ENCODE data around the gene PCSK7. TPM values are rescaled to one million over a fixed set of nuclear protein-coding genes. Genes with fewer than 3 reads are reported as not detected.
"Not testable (repeated sequence)": the region's sequence is repeated elsewhere in the genome, so short reads cannot be mapped to it uniquely, and the experiment has no call there.

PCSK7 gene
- polyA plus RNA-seq, 1 donor: 27.8 TPM

DNA sequence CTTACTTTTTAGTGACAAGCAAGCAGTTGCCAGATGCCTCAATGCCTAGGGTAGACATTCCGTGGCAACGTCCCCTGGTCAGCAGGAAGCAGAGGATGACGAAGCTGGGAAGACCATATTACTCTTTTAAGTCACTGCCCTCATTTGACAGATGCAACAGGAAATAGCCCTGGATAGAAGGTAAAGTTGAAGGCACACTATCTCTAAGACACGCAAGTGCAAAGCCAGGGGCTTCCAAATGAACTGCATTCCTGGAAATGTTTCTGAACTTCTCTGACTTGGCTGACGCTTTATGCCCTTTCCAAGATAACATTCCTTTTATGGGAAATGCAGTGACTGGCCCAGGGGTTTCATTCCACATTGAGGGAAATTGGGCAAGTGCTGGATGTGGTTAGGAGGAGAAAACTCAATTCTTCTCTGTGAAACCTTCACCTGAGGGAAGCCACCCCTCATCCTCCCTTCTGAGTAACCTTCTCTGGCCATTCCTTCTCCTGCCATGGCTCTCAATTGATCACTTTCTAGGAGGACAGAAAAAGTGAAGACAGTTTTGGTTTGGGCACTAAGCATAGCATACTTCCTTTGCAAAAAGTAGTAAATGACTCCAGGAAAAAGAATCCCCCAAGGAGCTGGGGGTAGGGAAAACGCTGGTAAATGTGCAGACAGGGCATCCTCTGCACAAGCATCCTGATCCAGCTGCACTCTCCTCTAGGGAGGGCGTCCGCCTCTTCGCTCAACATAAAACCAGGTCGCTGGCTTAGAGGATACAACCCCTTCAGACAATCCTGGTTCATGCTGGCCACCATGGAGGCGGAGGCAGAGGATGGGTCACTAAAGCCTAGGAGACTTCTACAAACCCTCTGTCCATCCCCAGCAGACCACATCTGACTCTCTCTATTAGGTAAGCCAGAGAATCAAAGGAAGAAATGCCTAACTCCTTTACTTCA is 14.5 kb downstream of the PCSK7 start:
- peak overlapping the region; percentile 72 for H3K27ac ChIP-seq (ENCODE audit: low read length)
- peaks cover 69% of the 10 kb centered on the region for H3K36me3 ChIP-seq (ENCODE audit: control insufficient read depth, insufficient read depth, low read length)
- DNase-seq: no peak
- no peaks in the 10 kb centered on the region for H3K27me3 ChIP-seq (ENCODE audit: control insufficient read depth, insufficient read depth, low read length)
- H3K4me1 ChIP-seq (ENCODE audit: control insufficient read depth, insufficient read depth, low read length): peaks cover 39% of the 10 kb centered on the region
- no peak overlapping the region for H3K4me3 ChIP-seq (ENCODE audit: low read length)
- WGBS (ENCODE audit: insufficient coverage, low lambda C conversion rate): 71% methylated on average over 1 of the region's 11 CpGs
- no peaks in the 10 kb centered on the region for H3K9me3 ChIP-seq (ENCODE audit: control insufficient read depth, low read depth, low read length)

DNA sequence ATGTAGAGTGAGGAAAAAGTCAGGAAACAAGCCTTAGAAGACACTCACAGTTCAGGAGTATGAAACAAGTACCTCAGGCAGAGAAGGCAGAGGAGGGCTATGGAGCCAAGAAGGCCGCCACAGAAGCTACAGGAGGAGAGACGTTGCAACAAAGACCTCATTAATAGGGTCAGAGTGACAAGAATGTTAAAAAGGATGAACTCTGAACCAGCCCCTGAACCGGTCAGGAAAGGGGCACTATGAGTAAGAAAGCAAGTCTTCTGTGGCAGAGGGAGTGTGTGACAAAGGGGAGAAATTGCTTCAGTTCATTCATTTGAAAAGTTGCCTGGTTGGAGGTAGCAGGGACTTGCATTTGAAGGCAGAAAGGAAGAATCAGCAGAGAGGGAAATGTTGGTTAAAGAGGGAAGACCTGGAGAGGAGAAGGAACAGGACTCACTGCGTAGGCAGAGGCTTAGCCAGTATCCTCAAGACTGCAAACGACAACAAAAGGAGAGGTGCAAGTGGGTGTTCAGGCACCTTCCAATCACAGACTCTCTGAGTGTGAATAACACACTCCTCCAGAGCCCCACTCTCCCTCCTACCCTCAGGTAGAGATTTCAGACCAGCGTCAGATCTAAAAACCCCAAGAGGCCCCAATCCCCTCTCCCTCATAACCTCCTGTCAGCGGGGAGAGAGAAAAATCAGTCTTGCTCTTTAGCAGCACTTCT is 17.3 kb downstream of the PCSK7 start:
- peaks cover 51% of the 10 kb centered on the region for H3K36me3 ChIP-seq (ENCODE audit: control insufficient read depth, insufficient read depth, low read length)
- 80% methylated on average over 1 of the region's 7 CpGs for WGBS (ENCODE audit: insufficient coverage, low lambda C conversion rate)

DNA sequence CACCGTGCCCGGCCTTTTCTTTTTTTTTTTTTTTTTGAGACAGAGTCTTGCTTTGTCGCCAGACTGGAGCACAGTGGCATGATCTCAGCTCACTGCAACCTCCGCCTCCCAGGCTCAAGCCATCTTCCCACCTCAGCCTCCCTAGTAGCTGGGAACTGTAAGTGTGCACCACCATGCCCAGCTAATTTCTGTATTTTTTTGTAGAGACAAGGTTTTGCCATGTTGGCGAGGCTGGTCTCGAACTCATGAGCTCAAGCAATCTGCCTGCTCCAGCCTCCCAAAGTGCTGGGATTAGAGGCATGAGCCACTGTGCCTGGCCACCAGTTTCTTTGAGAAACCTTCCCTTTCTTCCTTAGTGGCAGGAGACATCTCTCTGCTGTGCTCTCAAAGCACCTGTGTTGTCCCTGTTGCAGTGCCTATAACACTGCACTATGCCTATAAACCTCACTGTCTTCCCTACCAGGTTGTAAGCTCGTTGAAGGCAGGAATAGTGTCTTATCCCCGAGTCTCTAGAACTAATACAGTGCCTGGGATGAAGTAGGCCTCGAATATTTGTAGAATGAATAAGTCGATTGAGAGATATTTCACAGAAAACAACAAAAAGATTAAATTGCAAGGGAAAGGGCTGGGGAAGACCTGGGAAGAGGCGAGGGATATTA is 19.0 kb downstream of the PCSK7 start:
- Histone ChIP-seq H3K9me3 (ENCODE audit: control insufficient read depth, low read depth, low read length) (no peaks in the 10 kb centered on the region), H3K4me3 (ENCODE audit: low read length) (no peak overlapping the region), H3K27me3 (ENCODE audit: control insufficient read depth, insufficient read depth, low read length) (no peaks in the 10 kb centered on the region), H3K27ac (ENCODE audit: low read length) (no peak overlapping the region), H3K4me1 (ENCODE audit: control insufficient read depth, insufficient read depth, low read length) (no peaks in the 10 kb centered on the region), H3K36me3 (ENCODE audit: control insufficient read depth, insufficient read depth, low read length) (peaks cover 35% of the 10 kb centered on the region)
- WGBS (ENCODE audit: insufficient coverage, low lambda C conversion rate): 100% methylated on average over 2 of the region's 11 CpGs
- DNase-seq: no peak

More for the DNA sequence above, 17.3 kb downstream of the PCSK7 start:
- Histone ChIP-seq H3K4me3 (ENCODE audit: low read length) (no peak overlapping the region), H3K9me3 (ENCODE audit: control insufficient read depth, low read depth, low read length) (no peaks in the 10 kb centered on the region), H3K4me1 (ENCODE audit: control insufficient read depth, insufficient read depth, low read length) (peaks cover 11% of the 10 kb centered on the region), H3K27me3 (ENCODE audit: control insufficient read depth, insufficient read depth, low read length) (no peaks in the 10 kb centered on the region), H3K27ac (ENCODE audit: low read length) (no peak overlapping the region)
- no peak for DNase-seq

DNA sequence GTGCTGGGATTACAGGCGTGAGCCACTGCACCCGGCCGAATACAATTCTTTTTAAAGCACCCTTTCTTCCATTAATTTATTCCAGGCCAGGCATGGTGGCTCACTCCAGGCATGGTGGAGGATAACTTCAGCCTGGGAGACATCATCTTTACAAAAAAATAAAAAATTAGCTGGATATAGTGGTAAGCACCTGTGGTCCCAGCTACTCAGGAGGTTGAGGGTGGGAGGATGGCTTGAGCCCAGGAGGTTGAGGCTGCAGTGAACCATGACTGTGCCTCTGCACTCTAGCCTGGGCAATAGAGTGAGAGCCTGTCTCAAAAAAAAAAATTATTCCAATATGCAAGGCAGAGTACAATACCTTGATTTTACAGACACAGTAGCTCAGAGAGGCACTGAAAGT is 21.3 kb downstream of the PCSK7 start:
- Histone ChIP-seq H3K9me3 (ENCODE audit: control insufficient read depth, low read depth, low read length) (no peaks in the 10 kb centered on the region), H3K36me3 (ENCODE audit: control insufficient read depth, insufficient read depth, low read length) (peaks cover 18% of the 10 kb centered on the region)

DNA sequence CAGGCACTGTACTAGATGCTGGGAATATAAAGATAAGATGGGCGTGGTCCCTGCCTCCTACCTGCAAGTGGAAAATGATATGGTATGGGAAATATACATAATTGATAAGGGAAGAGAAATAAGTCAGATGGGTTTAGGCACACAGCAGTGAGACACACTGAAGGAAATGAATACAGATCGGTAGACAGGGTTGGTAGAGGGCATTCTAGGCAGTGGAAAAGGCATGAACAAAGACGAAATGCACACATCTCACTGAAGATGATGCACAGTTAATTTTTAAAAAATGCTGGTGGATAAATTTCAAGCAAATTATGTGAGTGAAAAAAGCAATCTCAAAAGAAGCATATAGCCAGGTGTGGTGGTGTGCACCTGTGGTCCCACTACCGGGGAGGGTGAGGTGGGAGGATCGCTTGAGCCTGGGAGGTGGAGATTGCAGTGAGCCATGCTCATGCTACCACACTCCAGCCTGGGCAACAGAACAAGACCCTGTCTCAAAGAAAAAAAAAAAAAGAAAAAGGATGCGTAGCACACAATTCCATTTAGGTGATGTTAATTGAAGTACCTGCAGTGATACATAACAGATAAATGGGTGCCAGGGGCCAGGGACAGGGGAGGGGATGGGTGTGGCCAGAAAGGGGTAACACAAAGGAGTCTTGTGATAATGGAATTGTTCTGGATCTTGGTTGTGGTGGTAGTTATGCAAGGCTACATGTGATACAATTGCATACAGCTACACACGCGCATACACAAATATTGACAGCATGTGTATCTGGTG is 22.3 kb downstream of the PCSK7 start:
- peaks cover 25% of the 10 kb centered on the region for H3K36me3 ChIP-seq (ENCODE audit: control insufficient read depth, insufficient read depth, low read length)
- H3K27ac ChIP-seq (ENCODE audit: low read length); H3K4me1 ChIP-seq (ENCODE audit: control insufficient read depth, insufficient read depth, low read length); H3K9me3 ChIP-seq (ENCODE audit: control insufficient read depth, low read depth, low read length); H3K27me3 ChIP-seq (ENCODE audit: control insufficient read depth, insufficient read depth, low read length); H3K4me3 ChIP-seq (ENCODE audit: low read length); DNase-seq: not testable (repeated sequence)
- WGBS (ENCODE audit: insufficient coverage, low lambda C conversion rate): 93% methylated on average over 3 of the region's 8 CpGs

More for the DNA sequence above, 21.3 kb downstream of the PCSK7 start:
- H3K4me3 ChIP-seq (ENCODE audit: low read length): no peak overlapping the region
- DNase-seq: no peak
- no CpG with 5 or more reads among the region's 3 CpGs for WGBS (ENCODE audit: insufficient coverage, low lambda C conversion rate)
- H3K27me3 ChIP-seq (ENCODE audit: control insufficient read depth, insufficient read depth, low read length): no peaks in the 10 kb centered on the region
- no peaks in the 10 kb centered on the region for H3K4me1 ChIP-seq (ENCODE audit: control insufficient read depth, insufficient read depth, low read length)
- no peak overlapping the region for H3K27ac ChIP-seq (ENCODE audit: low read length)

DNA sequence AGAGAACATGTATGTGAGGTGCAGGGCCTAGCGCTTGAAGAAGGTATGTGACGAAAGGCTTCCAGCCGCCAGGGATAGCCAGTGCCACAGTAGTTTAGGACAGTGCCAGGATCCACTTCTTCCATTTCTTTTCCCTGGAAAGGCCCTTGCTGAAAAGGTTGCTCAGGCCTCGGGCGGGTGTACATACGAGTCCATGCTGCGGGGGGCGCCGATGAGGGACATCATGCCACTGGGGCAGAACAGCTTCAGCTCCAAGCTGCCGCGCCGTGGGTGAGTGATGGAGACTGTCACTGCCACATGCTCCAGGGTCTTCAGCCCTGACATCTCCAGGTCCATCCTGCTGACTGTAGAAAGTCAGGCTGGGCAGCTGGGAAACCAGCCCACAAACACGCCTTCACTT is 23.2 kb downstream of the PCSK7 start:
- not testable (repeated sequence) for H3K4me3 ChIP-seq (ENCODE audit: low read length); DNase-seq; H3K4me1 ChIP-seq (ENCODE audit: control insufficient read depth, insufficient read depth, low read length); H3K27ac ChIP-seq (ENCODE audit: low read length); H3K9me3 ChIP-seq (ENCODE audit: control insufficient read depth, low read depth, low read length); H3K27me3 ChIP-seq (ENCODE audit: control insufficient read depth, insufficient read depth, low read length)
- H3K36me3 ChIP-seq (ENCODE audit: control insufficient read depth, insufficient read depth, low read length): peaks cover 29% of the 10 kb centered on the region
- WGBS (ENCODE audit: insufficient coverage, low lambda C conversion rate): no CpG with 5 or more reads among the region's 13 CpGs

DNA sequence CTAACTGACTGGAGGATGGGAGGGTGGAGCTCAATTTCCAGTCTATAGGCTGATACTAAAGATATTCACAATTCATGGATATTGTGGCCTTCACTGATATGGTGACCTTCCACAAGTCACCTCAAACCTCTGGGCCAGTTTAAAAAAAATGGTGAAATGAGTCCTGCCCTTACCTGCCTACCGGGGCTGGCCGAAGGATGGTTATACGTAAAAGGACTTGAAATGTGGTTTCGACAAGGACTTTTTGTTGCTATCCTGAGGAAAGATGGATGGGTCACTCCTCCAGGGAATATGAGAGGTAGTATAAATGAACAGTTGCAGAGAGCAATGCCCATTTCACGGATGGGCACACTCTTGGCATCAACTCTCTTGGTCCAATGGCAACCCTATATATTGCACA is 24.4 kb downstream of the PCSK7 start:
- Histone ChIP-seq H3K36me3 (ENCODE audit: control insufficient read depth, insufficient read depth, low read length) (peaks cover 26% of the 10 kb centered on the region), H3K9me3 (ENCODE audit: control insufficient read depth, low read depth, low read length) (peaks cover 11% of the 10 kb centered on the region)
- not testable (repeated sequence) for H3K27me3 ChIP-seq (ENCODE audit: control insufficient read depth, insufficient read depth, low read length); H3K4me1 ChIP-seq (ENCODE audit: control insufficient read depth, insufficient read depth, low read length); H3K4me3 ChIP-seq (ENCODE audit: low read length); DNase-seq; H3K27ac ChIP-seq (ENCODE audit: low read length)
- no CpG with 5 or more reads among the region's 5 CpGs for WGBS (ENCODE audit: insufficient coverage, low lambda C conversion rate)

DNA sequence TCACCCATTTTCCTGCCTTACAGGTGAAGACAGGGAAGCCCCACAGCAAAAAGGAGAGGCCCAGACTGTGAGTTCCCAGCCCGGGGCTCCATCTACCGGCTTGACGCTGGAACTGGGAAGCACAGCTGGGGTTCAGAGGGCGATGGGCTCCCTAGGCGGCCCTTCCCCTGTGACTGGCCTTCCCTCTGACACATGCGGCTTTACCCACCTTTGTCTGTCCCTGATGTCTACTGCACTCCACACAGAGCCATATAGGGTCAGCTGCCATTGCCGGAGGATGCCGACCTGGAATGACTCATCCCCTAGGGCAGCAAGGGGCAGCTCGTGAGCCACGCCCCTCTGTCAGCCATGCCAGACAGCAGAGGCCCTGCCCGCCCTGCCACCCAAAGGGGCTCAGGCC is 25.0 kb downstream of the PCSK7 start:
- not testable (repeated sequence) for H3K27me3 ChIP-seq (ENCODE audit: control insufficient read depth, insufficient read depth, low read length); DNase-seq; H3K4me1 ChIP-seq (ENCODE audit: control insufficient read depth, insufficient read depth, low read length); H3K27ac ChIP-seq (ENCODE audit: low read length); H3K4me3 ChIP-seq (ENCODE audit: low read length)
- WGBS (ENCODE audit: insufficient coverage, low lambda C conversion rate): no CpG with 5 or more reads among the region's 11 CpGs
- peaks cover 11% of the 10 kb centered on the region for H3K9me3 ChIP-seq (ENCODE audit: control insufficient read depth, low read depth, low read length)
- peaks cover 27% of the 10 kb centered on the region for H3K36me3 ChIP-seq (ENCODE audit: control insufficient read depth, insufficient read depth, low read length)

DNA sequence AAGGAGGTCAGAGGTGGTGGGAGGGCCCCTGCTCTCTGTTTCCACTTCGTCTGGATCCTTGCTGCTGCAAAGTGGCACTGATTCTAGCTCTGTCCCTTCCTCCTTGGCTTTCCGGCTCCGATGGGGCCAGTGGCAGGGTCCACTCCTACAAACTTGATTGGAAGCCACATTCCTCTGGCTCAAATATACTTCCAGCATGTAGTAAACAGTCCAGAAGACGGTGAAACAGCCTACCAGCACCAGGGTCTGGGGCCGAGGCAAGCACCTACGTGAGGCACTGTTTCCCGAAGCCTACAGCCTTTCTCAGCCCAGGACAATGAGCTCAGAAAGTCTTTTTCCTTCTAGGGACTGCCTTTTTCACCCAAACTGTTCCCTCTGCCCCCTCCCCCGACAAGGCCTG is 25.8 kb downstream of the PCSK7 start:
- WGBS (ENCODE audit: insufficient coverage, low lambda C conversion rate): no CpG with 5 or more reads among the region's 8 CpGs
- peaks cover 11% of the 10 kb centered on the region for H3K9me3 ChIP-seq (ENCODE audit: control insufficient read depth, low read depth, low read length)
- not testable (repeated sequence) for H3K4me1 ChIP-seq (ENCODE audit: control insufficient read depth, insufficient read depth, low read length); H3K27ac ChIP-seq (ENCODE audit: low read length); H3K4me3 ChIP-seq (ENCODE audit: low read length); DNase-seq; H3K27me3 ChIP-seq (ENCODE audit: control insufficient read depth, insufficient read depth, low read length)
- peaks cover 27% of the 10 kb centered on the region for H3K36me3 ChIP-seq (ENCODE audit: control insufficient read depth, insufficient read depth, low read length)
